DMS79 (cell line): Measurements from ENCODE around the gene CSTB.

Source experiments
- DNase-seq: peaks from one replicate; lab custom pipeline; 2025; lab: John Stamatoyannopoulos, UW

CSTB gene

DNA sequence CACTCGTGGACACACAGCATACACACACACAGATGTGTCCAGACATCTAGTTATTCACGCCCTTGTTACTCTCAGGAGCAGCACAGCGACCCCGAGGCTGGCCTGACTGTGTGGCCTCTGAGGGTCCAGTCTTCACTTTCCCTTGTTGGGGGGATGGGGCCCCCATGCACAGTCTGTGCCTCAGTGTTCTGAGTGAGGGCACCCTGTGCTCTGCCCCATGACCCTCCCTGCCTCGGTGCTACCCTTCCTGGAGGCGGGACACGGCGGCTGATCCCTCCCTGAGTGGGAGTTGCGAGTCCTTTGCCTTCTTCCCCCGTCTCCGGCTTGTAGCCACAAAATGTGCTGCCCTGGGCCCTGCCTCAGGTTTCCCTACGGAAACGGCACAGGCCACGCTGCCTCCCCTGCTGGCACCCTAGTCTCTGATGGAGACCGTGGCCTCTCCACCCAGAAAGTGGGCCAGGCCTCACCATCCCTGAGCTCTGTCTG, 8.6 kb downstream of the CSTB start:
- no peak for DNase-seq

DNA sequence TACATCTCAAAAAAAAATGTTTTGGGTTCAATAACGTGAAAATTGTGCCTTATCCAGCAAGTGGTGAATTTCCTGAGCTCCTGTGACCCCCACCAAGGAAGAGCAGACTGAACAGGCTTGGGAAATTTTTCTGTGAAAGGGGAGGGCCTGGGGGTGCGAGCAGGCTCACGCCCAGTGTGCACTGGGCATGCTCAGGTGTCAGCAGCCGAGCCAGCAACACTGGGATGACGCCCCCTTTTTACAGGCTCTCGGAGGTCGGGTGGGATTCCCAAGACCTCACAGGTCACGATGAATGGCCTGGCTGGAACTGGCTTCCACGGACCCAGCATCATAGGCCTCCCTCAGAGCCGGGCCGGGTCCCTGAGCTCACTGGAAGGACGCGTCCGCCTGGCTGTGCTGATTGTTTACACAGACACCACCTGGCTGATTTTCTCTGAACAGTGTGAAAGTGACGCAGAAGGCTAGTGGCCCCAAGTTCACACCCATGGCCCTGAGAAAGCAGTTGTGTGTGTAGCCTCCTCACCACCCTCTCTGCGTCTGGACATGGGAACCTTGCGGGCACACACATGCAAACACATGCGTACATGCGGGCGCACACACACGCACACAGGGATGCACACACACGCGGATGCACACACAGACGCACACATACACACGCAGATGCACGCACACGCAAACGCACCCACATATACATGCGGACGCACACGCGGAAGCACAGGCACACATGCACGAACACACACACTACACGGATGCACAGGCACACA, 9.2 kb downstream of the CSTB start:
- no peak for DNase-seq

DNA sequence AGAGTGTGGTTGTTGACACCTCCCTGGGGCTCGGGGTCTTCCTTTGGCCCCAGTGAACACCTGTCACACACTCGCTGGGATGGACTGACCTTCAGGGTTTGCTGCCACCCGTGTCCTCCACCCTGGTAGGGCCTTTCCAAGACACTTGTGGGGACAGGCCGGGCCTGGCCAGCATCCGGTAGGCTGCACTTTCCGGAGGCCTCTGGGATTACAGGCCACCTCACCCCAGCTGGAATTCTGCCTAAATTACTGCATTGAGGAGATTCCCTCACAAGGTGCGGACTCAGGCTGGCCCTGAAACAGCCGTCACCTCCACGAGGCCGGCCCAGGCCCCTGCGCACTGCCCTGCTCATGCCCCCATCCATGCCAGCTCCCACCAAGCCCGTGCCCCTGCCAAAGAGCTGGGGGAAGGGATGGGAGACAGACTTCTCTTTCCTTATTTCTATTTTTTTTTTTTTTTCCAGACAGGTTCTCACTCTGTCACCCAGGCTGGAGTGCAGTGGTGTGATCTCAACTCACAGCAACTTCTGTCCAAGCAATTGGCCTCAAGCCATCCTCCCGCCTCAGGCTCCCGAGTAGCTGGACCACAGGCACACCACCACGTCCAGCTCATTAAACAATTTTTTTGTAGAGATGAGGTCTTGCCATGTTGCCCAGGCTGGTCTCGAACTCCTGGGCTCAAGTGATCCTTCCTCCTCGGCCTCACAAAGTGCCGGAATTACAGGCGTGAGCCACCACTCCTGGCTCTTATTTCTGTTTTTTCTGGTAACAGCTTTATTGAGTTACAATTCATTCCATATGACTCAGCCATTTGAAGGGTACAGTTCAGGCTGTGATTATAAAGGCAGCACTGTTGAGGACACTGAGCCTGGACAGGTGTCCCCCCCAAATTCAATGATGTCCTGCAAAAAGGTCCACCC, 11.3 kb downstream of the CSTB start:
- no peak for DNase-seq

DNA sequence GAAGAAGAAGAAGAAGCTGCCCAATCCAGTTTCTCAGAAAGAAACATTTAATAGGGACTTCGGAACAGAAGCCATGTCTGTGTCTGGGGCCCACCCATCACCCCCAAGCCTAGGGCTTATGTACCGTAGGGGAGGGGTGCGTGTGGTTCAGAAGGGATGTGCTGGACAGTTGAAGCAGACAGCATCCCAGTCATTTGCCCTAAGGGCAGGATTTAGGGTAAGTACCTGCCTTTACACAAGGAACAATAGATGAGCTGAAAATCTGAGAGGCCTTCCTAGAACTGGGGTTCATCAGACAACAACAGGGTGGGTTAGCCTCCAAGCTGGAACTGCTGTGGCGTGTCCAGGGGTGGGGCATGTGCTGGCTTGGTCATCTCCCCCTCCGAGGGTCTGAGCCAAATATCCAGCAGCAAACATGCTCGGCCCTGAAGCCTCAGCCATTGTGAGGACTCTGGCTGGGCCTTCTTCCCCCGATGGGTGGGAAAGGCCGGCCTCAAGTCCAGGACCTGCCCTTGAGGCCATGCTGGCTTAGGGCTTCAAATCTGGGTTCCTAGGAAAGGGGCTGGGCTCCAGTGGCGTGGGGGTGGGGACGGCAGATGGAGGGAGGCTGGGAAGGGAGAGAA, 12.1 kb downstream of the CSTB start:
- DNase-seq = no peak

DNA sequence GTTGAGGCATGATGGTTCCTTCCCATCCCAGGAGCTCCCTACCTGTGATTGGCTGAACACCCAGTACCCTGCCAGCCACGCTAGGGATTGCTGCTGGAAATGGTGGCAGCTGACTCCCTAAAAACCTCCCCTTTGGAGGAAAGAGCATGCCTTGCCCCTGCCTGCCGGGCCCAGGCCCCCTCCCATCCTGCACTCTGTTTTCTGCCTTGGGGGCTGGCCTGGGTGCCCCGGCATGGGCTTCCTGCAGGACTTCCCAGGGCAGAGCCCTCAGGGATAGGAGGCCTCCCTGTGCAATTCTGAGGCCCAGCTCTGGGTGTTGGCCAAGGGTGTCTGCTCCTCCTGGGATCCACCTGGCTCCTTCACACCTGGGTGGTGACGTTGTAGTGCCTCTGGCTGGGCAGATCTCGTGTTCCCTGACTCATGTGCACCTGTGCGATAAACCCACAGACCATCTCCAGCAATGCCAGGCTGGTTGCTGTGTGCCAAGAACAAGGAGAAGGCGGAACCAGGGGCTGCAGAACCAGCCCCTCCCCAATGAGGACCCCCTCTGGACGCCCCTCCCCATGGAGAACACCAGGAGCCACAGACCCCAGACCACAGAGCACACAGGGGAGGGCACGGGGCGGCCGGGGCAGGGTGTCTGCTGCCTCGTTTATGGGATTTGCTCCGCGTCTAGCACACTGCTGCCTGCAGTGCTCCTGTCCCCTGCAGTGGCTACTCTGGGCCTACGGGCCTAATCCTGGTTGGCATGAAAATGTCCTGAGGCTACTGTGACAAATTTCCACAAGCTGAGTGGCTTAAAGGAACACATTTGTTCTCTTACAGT, 13.6 kb downstream of the CSTB start:
- no peak for DNase-seq

DNA sequence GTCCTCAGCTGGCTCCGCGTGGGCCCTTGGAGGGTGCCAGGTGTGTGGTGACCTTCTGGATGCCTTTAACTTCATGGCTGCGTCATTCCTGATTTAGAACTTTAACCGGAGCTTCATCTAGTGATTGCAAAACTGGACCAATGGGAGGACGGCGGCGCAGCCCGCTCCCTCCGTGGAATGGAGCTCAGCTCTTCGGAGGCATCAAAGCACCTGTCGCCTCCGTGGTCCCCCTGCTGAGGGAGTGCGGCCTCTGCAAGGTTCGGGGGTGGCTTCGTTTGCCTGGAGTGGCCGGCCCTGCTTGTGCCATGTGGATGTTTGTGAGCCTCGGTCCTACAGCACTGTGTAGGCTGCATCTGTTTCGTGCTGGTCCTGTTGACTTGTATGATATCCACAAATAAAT, 14.2 kb downstream of the CSTB start:
- no peak for DNase-seq

DNA sequence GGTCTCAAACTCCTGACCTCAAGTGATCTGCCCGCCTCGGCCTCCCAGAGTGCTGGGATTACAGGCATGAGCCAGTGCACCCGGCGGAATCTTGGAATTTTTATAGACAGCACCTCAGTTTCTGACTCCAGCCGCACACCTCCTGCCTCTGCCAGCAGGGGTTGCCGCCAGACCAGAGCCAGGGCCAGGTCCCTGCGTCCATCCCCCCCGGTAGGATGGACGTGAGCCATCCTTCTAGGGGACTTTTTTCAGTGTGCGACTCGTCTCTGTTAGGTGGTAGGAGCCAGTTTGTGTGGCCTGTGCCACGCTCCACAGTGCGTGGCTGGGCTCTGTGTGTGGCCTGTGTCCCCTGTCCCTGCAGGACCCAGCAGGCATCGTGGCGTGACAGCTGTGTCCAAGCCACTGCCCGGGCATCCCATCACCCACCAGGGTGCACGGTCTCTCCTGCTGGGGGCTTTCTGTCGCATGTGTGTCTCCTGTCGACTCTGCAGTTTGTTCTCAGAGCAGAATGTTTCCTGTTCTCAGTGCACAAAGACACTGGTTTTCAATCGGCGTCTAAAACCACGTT, 15.6 kb downstream of the CSTB start:
- DNase-seq = no peak

DNA sequence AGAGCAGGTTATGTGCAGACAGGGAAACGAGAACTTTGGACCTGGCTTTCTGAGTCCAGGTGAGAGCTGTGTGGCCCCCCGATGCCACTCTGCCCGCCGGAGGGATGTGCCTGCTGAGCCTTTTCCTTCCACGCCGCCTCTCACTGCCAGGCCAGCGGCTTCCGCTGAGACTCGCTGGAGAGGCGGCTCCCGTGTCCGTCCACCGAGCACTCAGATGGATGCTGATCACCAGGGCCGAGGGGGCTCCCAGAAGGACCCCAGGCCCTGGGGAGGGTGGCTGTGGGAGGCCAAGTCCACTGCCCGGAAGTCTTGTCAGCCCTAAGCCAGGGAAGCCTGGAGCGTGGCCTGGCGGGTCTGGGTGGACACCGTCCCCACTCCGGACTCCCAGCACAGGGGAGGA, 16.5 kb downstream of the CSTB start:
- no peak for DNase-seq

DNA sequence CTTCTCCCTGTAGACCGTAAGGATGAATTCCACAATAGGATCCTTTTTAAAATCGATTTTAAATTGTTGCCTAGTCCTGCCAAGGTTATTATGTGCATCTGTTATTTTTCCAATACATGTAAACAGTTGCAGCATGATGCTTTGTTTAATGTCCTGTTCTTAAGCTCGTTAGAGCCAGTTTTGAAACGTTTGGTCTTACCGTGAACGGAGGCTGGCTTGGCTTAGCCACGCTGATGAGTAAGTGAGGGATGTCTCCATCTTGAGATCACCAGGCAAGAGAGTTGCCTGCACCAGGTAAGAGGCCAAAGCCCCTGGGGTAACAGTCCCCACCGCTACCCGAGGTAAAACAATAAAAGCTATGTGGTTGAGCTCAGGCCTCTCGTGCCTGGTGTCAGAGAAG, 17.3 kb downstream of the CSTB start:
- DNase-seq = no peak

DNA sequence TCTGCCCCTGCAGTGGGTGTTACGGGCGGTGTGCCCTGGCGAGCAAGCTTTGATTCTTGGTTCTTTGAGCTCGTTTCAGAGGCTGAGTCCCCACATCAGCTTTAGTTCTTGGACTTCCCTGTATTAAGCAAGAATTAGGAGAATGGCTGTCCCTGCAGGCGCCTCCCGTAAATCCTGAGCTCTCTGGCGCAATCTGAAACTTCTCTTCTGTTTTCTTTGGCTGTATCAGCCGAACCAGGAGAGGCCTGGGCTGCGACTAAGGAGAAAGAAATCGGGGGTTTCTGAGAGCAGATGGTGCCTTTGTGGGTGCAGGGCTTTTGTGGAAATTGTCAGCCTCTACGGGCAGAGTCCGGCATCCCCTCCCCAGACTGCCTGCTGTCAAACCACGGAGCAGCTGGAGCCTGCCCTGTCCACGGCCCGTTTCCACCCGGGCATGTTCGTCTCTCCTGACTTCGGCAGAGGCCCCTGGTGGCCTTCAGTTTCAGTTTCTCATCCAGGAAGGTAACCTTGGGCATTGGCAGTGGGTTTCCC, 17.9 kb downstream of the CSTB start:
- no peak for DNase-seq

DNA sequence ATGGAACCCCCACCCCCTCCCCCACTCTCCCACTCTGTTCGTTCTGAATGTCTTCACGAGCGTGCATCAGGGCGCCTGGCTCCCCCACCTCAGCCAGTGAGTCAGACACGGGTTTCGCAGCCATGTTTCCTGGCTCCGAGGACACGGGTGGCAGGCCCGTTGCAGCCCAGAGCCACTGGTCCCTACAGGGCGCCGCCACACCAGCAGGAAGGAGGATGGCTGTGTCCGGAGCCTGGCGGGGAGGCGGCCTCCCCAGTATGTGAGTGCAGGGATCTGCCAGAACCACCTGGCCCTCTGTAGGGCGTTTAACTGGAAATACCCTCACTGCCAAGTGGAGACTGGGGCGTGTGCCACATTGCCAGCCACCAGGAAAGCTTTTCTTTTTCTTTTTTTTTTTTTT, 18.5 kb downstream of the CSTB start:
- DNase-seq = no peak

DNA sequence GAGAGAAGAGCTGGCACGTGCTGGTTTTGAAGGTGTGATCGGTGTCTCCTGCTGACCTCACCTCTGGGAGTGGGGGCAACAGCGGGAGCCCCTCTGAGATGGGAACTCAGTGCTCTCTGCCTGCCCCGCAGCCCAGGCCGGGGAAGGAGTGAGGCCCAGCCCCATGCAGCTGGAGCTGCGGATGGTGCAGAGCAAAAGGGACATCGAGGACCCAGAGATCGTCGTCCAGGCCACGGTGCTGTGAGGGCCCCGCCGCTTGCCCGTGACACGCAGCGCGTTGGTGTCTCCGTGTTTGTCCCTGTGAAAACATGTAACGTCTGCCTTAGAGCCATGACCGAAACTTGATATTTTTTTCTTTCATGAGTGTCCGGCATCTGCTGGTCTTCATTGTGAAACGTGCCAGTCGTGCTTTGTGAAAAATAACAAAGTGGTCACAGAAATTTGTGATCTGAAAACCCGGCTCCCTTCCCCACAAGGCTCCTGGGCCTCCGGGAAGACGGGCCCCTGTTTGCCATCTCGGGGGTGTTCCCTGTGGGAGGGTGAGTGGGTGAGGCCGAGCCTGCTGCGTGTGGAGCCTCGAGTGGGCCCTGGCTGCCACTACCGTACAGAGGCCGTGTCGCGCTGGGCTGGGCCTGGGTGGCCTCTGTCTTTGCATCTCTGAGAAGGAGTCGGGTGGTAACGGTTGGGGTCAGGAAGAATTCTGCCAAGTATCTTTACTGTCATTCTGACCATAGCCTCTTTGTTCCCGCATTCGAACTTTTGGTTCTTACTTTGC, 20.1 kb downstream of the CSTB start:
- DNase-seq = no peak

DNA sequence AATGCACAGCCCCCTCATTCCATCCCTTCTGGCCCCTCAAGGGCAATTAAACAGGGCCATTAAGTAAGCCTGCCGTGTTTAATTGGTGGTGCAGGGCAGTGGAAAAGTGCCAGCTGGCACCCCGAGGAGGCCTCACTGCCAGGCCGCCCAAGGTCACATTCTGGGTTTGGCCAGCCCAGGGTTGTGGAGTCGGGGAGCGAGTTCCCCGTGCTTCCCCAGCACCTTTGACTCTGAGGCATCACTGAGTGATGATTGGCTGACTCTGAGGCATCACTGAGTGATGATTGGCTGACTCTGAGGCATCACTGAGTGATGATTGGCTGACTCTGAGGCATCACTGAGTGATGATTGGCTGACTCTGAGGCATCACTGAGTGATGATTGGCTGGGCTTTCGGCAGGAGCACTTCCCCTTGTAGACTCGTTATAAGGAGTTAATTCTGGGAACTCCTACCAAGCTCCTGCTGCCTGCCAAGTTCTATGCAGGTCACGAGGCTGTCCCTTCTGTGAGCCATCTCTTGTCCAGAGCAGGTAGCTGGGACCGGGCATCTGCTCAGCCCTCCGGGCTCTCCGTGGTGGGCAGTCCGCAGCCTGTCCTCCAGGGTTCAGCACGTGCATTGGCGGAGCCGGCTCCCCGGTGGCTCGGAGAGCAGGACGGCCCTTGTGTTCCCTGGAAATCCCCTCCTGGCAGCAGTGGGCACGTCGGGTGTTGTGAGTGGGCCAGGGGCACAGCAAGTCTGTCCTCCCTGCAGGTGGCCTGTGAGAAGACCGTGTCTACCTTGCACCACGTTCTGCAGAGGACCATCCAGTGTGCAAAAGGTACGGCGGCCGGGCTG, 20.9 kb downstream of the CSTB start:
- DNase-seq = no peak

DNA sequence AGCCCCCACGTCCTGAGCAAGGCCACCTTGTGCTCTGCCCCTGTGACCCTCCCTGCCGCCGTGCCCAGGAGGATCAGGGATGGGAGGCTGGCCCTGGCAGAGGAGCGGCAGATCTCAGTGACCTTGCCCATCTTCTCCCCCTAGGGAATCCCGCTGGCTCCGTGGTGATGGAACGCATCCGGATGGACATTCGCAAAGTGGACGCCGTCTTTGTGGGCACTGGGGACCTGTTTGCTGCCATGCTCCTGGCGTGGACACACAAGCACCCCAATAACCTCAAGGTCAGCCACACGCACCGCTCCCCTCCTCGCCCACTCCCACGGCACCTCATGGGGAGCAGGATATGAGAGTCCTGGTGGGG, 22.7 kb downstream of the CSTB start:
- no peak for DNase-seq

DNA sequence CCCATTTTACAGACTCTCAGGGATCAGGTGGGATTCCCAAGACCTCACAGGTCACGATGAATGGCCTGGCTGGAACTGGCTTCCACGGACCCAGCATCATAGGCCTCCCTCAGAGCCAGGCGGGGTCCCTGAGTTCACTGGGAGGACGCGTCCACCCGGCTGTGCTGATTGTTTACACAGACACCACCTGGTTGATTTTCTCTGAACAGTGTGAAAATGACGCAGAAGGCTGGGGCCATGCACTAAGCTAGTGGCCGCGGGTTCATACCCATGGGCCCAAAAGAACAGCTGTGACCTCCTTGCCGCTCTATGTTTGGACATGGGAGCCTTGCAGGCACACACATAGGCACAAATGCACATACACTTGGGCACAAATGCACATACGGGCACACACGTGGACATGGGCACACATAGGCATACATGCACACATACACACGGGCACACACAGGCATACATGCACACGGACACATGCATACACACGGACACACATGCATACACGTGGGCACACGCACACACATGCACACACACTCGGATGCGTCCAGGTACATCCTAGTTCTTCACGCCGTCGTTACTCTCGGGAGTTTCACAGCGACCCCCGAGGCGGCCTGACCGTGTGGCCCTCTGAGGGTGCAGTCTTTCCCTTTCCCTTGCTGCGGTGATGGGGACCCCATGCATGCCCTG, 23.2 kb downstream of the CSTB start:
- DNase-seq = no peak

DNA sequence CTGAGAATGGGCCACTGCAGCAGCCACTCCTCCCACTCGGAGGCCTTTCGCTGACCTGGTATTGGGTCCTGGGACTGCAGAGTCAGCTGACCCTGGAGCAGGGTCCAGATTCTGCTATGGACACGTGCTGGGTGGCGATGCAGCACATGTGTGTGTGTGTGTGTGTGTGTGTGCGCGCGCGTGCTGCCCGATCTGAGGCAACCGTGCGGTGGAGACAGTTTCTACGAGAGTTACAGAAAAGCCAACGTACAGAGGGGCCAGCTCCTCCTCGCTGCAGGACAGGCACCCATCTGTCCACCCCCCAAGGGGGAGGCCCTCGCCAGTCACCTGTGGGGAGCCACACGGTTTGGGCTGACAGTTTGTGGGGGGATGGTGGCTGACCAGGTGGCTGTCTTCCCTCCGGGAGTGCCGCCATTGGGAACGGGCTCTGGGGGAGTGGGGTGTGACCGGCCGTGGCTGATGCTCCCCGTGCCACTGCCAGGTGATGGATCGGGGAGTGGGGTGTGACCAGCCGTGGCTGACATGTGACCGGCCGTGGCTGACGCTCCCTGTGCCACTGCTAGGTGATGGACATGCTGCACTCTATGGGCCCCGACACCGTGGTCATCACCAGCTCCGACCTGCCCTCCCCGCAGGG, 24.0 kb downstream of the CSTB start:
- no peak for DNase-seq

DNA sequence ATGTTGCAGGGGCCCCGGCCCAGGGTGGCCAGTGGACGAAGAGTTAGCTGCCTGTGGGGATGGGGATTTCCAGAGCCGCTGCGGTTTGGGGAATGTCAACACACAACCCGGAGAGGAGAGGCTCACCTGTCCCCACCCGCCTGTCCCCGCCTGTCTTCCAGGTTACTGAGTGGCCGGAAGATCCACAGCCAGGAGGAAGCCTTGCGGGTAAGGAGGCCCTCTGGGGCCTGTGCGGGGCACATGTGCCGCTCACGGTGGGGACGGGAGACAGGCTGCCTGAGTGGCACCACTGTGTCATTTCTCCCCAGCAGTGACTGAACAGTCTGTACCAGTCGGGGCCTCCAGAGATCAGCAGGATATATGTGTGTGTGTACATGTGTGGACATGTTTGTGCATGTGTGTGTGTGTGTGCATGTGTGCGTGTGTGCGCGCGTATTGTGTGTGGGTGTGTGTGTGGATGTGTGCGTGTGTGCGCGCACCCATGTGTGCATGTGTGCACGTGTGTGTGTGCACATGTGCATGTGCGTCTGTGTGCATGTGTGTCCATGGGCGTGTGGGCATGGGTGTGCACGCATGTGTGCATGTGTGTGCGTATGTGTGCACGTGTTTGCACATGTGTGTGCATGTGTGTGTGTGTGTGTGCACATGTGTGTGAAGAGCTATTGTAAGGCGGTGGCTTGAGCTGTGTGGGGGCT, 25.6 kb downstream of the CSTB start:
- no peak for DNase-seq
